Stimulated activated CD8-positive, alpha-beta memory T cell treated with anti-CD3 and anti-CD28 coated beads, Interleukin-12 subunit alpha, Interleukin-12 subunit beta, amount 100 ng/mL, for 24 hours (primary cell): ENCODE data around the gene METTL25.

Experiments
- DNase-seq: peaks from one replicate; pipeline ENCODE4 v3.0.0-alpha.2; 2020; ENCODE audit errors: extremely low read depth

METTL25 gene

DNA sequence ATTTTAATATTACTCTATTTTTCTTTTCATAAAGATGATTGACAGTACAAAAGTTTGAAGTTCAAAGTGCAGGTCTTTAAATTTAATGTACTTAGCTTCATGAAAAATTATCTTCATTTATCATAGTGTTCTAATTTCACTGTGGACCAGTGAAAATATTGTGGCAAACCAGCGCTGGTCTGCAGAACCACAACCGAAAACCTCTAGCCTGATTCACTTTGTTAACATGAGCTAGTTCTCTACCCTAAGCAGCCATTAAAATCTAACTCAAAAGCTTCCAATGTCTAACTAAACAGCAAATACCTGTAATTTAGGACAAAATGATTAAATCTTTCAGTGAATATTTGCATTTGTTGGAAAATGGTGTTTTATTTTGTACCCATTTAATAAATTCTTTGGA is 167.3 kb downstream of the METTL25 start:
- DNase-seq, result no peak

DNA sequence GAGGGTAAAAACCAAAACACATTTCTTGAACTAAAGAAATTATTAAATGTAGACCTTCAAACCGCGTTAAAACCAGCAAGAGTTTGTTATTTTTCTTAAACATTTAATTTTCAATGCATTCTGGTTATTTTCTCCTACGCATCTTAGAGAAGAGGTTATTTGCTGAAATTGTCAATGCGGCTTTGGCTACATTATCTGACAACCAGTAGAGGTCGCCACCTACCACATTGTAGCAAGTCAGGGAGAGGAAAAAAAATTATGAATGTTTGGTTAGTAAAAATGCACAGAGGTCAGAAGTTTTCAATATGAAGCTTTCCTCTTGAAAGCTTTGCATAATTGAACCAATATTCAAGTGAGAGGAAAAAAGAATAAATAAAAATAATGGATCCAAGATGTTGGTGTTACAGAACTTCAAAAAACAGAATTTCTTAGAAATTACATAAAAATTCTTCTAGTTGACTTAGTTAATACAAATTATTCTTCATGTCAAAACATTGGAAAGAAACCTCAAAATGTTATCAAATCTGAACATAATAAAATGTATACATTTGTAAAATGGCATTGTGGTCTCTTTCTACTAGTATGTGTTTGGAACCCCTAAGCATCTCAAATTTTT is 168.9 kb downstream of the METTL25 start:
- no peak for DNase-seq
